ENCODE data around the gene GRIK3.

Gene GRIK3

DNA sequence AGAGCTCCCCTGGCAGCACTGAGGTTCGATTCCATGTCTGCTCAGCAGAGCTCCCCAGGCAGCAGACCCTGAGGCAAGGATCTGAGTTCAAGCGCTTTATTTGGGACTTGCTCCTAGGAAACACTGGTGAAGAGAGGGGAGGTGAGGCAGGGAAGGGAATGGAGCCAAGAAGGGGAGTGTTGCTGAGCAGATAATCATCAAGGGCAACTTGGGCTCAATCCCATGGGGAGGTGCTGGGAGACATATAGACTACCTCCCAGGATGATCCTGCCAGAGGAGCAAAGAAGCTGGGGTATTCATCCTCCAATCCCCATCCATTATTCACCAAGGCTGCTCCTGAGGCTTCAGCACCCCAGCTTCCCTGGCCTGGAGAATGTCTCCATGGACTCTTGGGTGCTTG lies 47.0 kb downstream of the GRIK3 start:
- no peak overlapping the region for H3K9ac ChIP-seq (ENCODE audit: low read length)
- H3K4ac ChIP-seq (ENCODE audit: low read depth, low read length): no peak overlapping the region
- no peak overlapping the region for H2BK120ac ChIP-seq (ENCODE audit: low read depth, low read length)
- no peak overlapping the region for H3K4me3 ChIP-seq (ENCODE audit: low read length)
- no peak overlapping the region for H2AK5ac ChIP-seq (ENCODE audit: low read length)
- H2BK15ac ChIP-seq (replicated peaks; ENCODE audit: low read depth): no peak overlapping the region
- H3K79me1 ChIP-seq (ENCODE audit: low read length): no peaks in the 10 kb centered on the region
- H3K4me2 ChIP-seq (ENCODE audit: low read length): no peak overlapping the region
- no CpG with 5 or more reads among the region's 2 CpGs for WGBS (ENCODE audit: extremely low coverage, insufficient coverage, low lambda C conversion rate)
- no peaks in the 10 kb centered on the region for H3K79me2 ChIP-seq (ENCODE audit: control insufficient read depth, insufficient read depth, low read length)
- H3K56ac ChIP-seq (ENCODE audit: low read length): no peak overlapping the region
- no peak overlapping the region for H4K8ac ChIP-seq (ENCODE audit: low read depth, low read length)
- H2BK5ac ChIP-seq (ENCODE audit: low read length): no peak overlapping the region
- no peaks in the 10 kb centered on the region for H3K36me3 ChIP-seq (ENCODE audit: control insufficient read depth, insufficient read depth, low read length)
- H3K18ac ChIP-seq (ENCODE audit: low read length): no peak overlapping the region
- no peak overlapping the region for H3K27ac ChIP-seq (ENCODE audit: low read depth, low read length)
- no peak overlapping the region for H3K23ac ChIP-seq (ENCODE audit: low read length)
- no peaks in the 10 kb centered on the region for H3K27me3 ChIP-seq (ENCODE audit: insufficient read depth, low read length, poor library complexity)
- H3K4me1 ChIP-seq (ENCODE audit: control insufficient read depth, low read depth, low read length): no peaks in the 10 kb centered on the region
- no peak for DNase-seq
- no peak overlapping the region for H4K5ac ChIP-seq (ENCODE audit: low read length)

- Histone ChIP-seq H3K9ac (ENCODE audit: low read length) (no peak overlapping the region), H3K56ac (ENCODE audit: low read length) (no peak overlapping the region), H4K5ac (ENCODE audit: low read length) (no peak overlapping the region), H2BK120ac (ENCODE audit: low read depth, low read length) (no peak overlapping the region), H3K4me2 (ENCODE audit: low read length) (no peak overlapping the region), H2BK5ac (ENCODE audit: low read length) (no peak overlapping the region), H3K27ac (ENCODE audit: low read depth, low read length) (no peak overlapping the region), H3K18ac (ENCODE audit: low read length) (no peak overlapping the region), H3K79me1 (ENCODE audit: low read length) (no peaks in the 10 kb centered on the region), H3K4me1 (ENCODE audit: control insufficient read depth, low read depth, low read length) (no peaks in the 10 kb centered on the region), H3K4me3 (ENCODE audit: low read length) (no peak overlapping the region), H3K4ac (ENCODE audit: low read depth, low read length) (no peak overlapping the region), H3K36me3 (ENCODE audit: control insufficient read depth, insufficient read depth, low read length) (no peaks in the 10 kb centered on the region), H2AK5ac (ENCODE audit: low read length) (no peak overlapping the region), H3K79me2 (ENCODE audit: control insufficient read depth, insufficient read depth, low read length) (no peaks in the 10 kb centered on the region), H3K27me3 (ENCODE audit: insufficient read depth, low read length, poor library complexity) (no peaks in the 10 kb centered on the region), H2BK15ac (replicated peaks; ENCODE audit: low read depth) (no peak overlapping the region), H3K23ac (ENCODE audit: low read length) (no peak overlapping the region), H4K8ac (ENCODE audit: low read depth, low read length) (no peak overlapping the region)
- DNase-seq: no peak
- WGBS (ENCODE audit: extremely low coverage, insufficient coverage, low lambda C conversion rate): no CpG with 5 or more reads among the region's 6 CpGs
Observed at GRCh38 chr1:36986241-36986985, 47.9 kb downstream of the GRIK3 start.

DNA sequence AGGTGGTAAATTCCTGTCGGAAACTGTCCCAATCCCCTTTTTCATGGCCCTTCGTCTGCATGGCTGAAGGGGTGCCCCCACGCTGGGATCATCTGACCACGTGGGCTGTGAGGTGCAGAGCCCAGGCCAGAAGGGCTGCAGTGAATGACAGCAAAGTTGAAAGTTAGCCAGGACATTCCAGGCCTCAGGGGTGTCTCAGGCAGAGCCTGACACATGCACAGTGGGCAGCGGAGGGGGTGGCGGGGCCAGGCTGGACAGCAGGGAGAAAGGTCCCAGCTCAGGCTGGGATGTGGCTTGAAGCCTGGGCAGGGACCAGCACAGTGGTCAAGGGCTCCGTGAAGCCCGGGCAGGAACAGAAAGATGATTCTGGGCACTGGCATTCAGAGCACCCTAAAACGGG lies 49.6 kb downstream of the GRIK3 start:
- H4K5ac ChIP-seq (ENCODE audit: low read length): no peak overlapping the region
- no peaks in the 10 kb centered on the region for H3K79me2 ChIP-seq (ENCODE audit: control insufficient read depth, insufficient read depth, low read length)
- H3K79me1 ChIP-seq (ENCODE audit: low read length): no peaks in the 10 kb centered on the region
- H3K18ac ChIP-seq (ENCODE audit: low read length): no peak overlapping the region
- H4K8ac ChIP-seq (ENCODE audit: low read depth, low read length): no peak overlapping the region
- no peak overlapping the region for H3K4me3 ChIP-seq (ENCODE audit: low read length)
- H3K27me3 ChIP-seq (ENCODE audit: insufficient read depth, low read length, poor library complexity): no peaks in the 10 kb centered on the region
- no peak for DNase-seq
- no peak overlapping the region for H3K4me2 ChIP-seq (ENCODE audit: low read length)
- no peak overlapping the region for H2BK5ac ChIP-seq (ENCODE audit: low read length)
- H2BK120ac ChIP-seq (ENCODE audit: low read depth, low read length): no peak overlapping the region
- H2BK15ac ChIP-seq (replicated peaks; ENCODE audit: low read depth): no peak overlapping the region
- H3K56ac ChIP-seq (ENCODE audit: low read length): no peak overlapping the region
- no peak overlapping the region for H3K9ac ChIP-seq (ENCODE audit: low read length)
- no CpG with 5 or more reads among the region's 9 CpGs for WGBS (ENCODE audit: extremely low coverage, insufficient coverage, low lambda C conversion rate)
- H3K36me3 ChIP-seq (ENCODE audit: control insufficient read depth, insufficient read depth, low read length): no peaks in the 10 kb centered on the region
- H3K23ac ChIP-seq (ENCODE audit: low read length): no peak overlapping the region
- H3K4me1 ChIP-seq (ENCODE audit: control insufficient read depth, low read depth, low read length): no peaks in the 10 kb centered on the region
- H2AK5ac ChIP-seq (ENCODE audit: low read length): no peak overlapping the region
- no peak overlapping the region for H3K27ac ChIP-seq (ENCODE audit: low read depth, low read length)
- H3K4ac ChIP-seq (ENCODE audit: low read depth, low read length): no peak overlapping the region

DNA sequence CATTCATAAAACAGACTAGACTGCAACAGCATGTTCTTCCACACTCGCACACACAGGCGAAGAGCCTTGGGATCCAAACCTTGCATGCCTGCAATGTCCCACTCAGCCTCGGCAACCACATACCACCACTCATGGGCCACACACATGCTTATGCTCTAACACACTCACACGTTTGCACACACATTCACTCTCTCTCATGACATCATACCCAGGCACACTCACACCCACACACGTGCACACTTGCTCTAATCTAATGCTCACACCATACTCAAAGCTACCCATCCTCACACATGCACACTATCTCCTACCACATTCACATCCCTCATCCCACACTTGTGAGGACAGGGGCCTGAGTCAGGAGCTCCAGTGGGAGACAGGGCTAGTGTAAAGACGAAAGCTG lies 50.3 kb downstream of the GRIK3 start:
- no peak overlapping the region for H3K9ac ChIP-seq (ENCODE audit: low read length)
- no peak overlapping the region for H4K5ac ChIP-seq (ENCODE audit: low read length)
- no peak overlapping the region for H2AK5ac ChIP-seq (ENCODE audit: low read length)
- no peak overlapping the region for H4K8ac ChIP-seq (ENCODE audit: low read depth, low read length)
- no peak overlapping the region for H3K56ac ChIP-seq (ENCODE audit: low read length)
- no peak for DNase-seq
- no peak overlapping the region for H3K4ac ChIP-seq (ENCODE audit: low read depth, low read length)
- no peak overlapping the region for H3K18ac ChIP-seq (ENCODE audit: low read length)
- no peak overlapping the region for H2BK120ac ChIP-seq (ENCODE audit: low read depth, low read length)
- no peaks in the 10 kb centered on the region for H3K27me3 ChIP-seq (ENCODE audit: insufficient read depth, low read length, poor library complexity)
- no peaks in the 10 kb centered on the region for H3K36me3 ChIP-seq (ENCODE audit: control insufficient read depth, insufficient read depth, low read length)
- no CpG with 5 or more reads among the region's 6 CpGs for WGBS (ENCODE audit: extremely low coverage, insufficient coverage, low lambda C conversion rate)
- H3K4me1 ChIP-seq (ENCODE audit: control insufficient read depth, low read depth, low read length): no peaks in the 10 kb centered on the region
- H3K23ac ChIP-seq (ENCODE audit: low read length): no peak overlapping the region
- H2BK15ac ChIP-seq (replicated peaks; ENCODE audit: low read depth): no peak overlapping the region
- no peaks in the 10 kb centered on the region for H3K79me1 ChIP-seq (ENCODE audit: low read length)
- no peak overlapping the region for H3K4me3 ChIP-seq (ENCODE audit: low read length)
- H2BK5ac ChIP-seq (ENCODE audit: low read length): no peak overlapping the region
- no peak overlapping the region for H3K4me2 ChIP-seq (ENCODE audit: low read length)
- no peaks in the 10 kb centered on the region for H3K79me2 ChIP-seq (ENCODE audit: control insufficient read depth, insufficient read depth, low read length)
- no peak overlapping the region for H3K27ac ChIP-seq (ENCODE audit: low read depth, low read length)

GRCh38 chr1:36982709-36983108 lies 51.6 kb downstream of the GRIK3 start:
- no peak overlapping the region for H3K56ac ChIP-seq (ENCODE audit: low read length)
- no peak overlapping the region for H3K9ac ChIP-seq (ENCODE audit: low read length)
- WGBS (ENCODE audit: extremely low coverage, insufficient coverage, low lambda C conversion rate): no CpG with 5 or more reads among the region's 13 CpGs
- no peak overlapping the region for H4K5ac ChIP-seq (ENCODE audit: low read length)
- H3K4me1 ChIP-seq (ENCODE audit: control insufficient read depth, low read depth, low read length): no peaks in the 10 kb centered on the region
- H3K36me3 ChIP-seq (ENCODE audit: control insufficient read depth, insufficient read depth, low read length): no peaks in the 10 kb centered on the region
- no peak overlapping the region for H2BK120ac ChIP-seq (ENCODE audit: low read depth, low read length)
- H3K4me2 ChIP-seq (ENCODE audit: low read length): no peak overlapping the region
- no peaks in the 10 kb centered on the region for H3K27me3 ChIP-seq (ENCODE audit: insufficient read depth, low read length, poor library complexity)
- H3K4ac ChIP-seq (ENCODE audit: low read depth, low read length): no peak overlapping the region
- H3K23ac ChIP-seq (ENCODE audit: low read length): no peak overlapping the region
- H3K79me1 ChIP-seq (ENCODE audit: low read length): no peaks in the 10 kb centered on the region
- H3K79me2 ChIP-seq (ENCODE audit: control insufficient read depth, insufficient read depth, low read length): no peaks in the 10 kb centered on the region
- H3K4me3 ChIP-seq (ENCODE audit: low read length): no peak overlapping the region
- peak; percentile 9 for DNase-seq
- no peak overlapping the region for H3K18ac ChIP-seq (ENCODE audit: low read length)
- H2AK5ac ChIP-seq (ENCODE audit: low read length): no peak overlapping the region
- H2BK15ac ChIP-seq (replicated peaks; ENCODE audit: low read depth): no peak overlapping the region
- no peak overlapping the region for H2BK5ac ChIP-seq (ENCODE audit: low read length)
- H3K27ac ChIP-seq (ENCODE audit: low read depth, low read length): no peak overlapping the region
- no peak overlapping the region for H4K8ac ChIP-seq (ENCODE audit: low read depth, low read length)

All from mesendoderm (in vitro differentiated cells).